HepG2 (cell line): ENCODE data around the gene PSKH1. TPM values are rescaled to one million over a fixed set of nuclear protein-coding genes. Genes with fewer than 3 reads are reported as not detected.

ENCODE experiments used
- ATF5 ChIP-seq: sonication (generic); formaldehyde crosslinking; IDR thresholded peaks from 2 replicates; pipeline ENCODE4 v1.4.0; 2020; ENCODE audit warnings: mild to moderate bottlenecking, low read depth, missing genetic modification reagents
- ETS1 ChIP-seq: sonication (generic); formaldehyde crosslinking; IDR thresholded peaks from 2 replicates; pipeline ENCODE4 v1.4.0; 2020; ENCODE audit warnings: missing genetic modification reagents
- HMGXB3 ChIP-seq: sonication (generic); formaldehyde crosslinking; IDR thresholded peaks from 2 replicates; pipeline ENCODE4 v1.4.0; 2020; ENCODE audit warnings: missing genetic modification reagents, borderline replicate concordance
- HOXD1 ChIP-seq: sonication (generic); formaldehyde crosslinking; IDR thresholded peaks from 2 replicates; pipeline ENCODE4 v1.5.0; 2020; ENCODE audit warnings: missing genetic modification reagents
- IRF2 ChIP-seq: IDR thresholded peaks from 2 replicates; pipeline ENCODE4 v1.6.1; 2018; ENCODE audit warnings: missing genetic modification reagents, missing compliant biosample characterization
- PCBP1 ChIP-seq: fragments of 200-400 bp; formaldehyde crosslinking; IDR thresholded peaks from 2 replicates; pipeline ENCODE4 v1.6.1; 2017; ENCODE audit warnings: mild to moderate bottlenecking, low read depth, low read length, borderline replicate concordance
- POGK ChIP-seq: sonication (generic); formaldehyde crosslinking; conservative IDR thresholded peaks from 2 replicates; pipeline ENCODE4 v1.8.0; 2022; ENCODE audit warnings: mild to moderate bottlenecking, moderate library complexity, missing genetic modification reagents
- POLR2AphosphoS2 ChIP-seq: IDR thresholded peaks from 2 replicates; pipeline ENCODE4 v1.6.1; 2011; ENCODE audit warnings: low read depth, low read length, improper control_type of control experiment
- SMAD1 ChIP-seq: sonication (generic); formaldehyde crosslinking; IDR thresholded peaks from 2 replicates; pipeline ENCODE4 v1.4.0; 2020; ENCODE audit warnings: missing genetic modification reagents, low read depth, mild to moderate bottlenecking, borderline replicate concordance
- TAF15 ChIP-seq: fragments of 200-400 bp; formaldehyde crosslinking; IDR thresholded peaks from one replicate; pipeline ENCODE4 v1.6.1; 2018; ENCODE audit warnings: mild to moderate bottlenecking, low read depth, low read length; ENCODE audit not compliant: poor library complexity, severe bottlenecking
- TIGD3 ChIP-seq: sonication (generic); formaldehyde crosslinking; IDR thresholded peaks from 2 replicates; pipeline ENCODE4 v1.5.1; 2020; ENCODE audit warnings: mild to moderate bottlenecking, missing genetic modification reagents, borderline replicate concordance
- TOE1 ChIP-seq: sonication (generic); formaldehyde crosslinking; IDR thresholded peaks from 2 replicates; pipeline ENCODE4 v1.4.0; 2020; ENCODE audit warnings: mild to moderate bottlenecking, missing genetic modification reagents
- TRAFD1 ChIP-seq: sonication (generic); formaldehyde crosslinking; IDR thresholded peaks from 2 replicates; pipeline ENCODE4 v1.5.1; 2020; ENCODE audit warnings: missing genetic modification reagents, mild to moderate bottlenecking, borderline replicate concordance
- ZBTB1 ChIP-seq: sonication (generic); formaldehyde crosslinking; IDR thresholded peaks from 2 replicates; pipeline ENCODE4 v1.4.0; 2020; ENCODE audit warnings: missing genetic modification reagents, borderline replicate concordance
- ZNF205 ChIP-seq: IDR thresholded peaks from 2 replicates; pipeline ENCODE4 v1.6.1; 2018; ENCODE audit warnings: missing biosample characterization, missing genetic modification reagents
- ZNF430 ChIP-seq: sonication (generic); formaldehyde crosslinking; IDR thresholded peaks from 2 replicates; pipeline ENCODE4 v1.9.0; 2021; ENCODE audit warnings: mild to moderate bottlenecking, missing genetic modification reagents
- ZNF510 ChIP-seq: sonication (generic); formaldehyde crosslinking; IDR thresholded peaks from 2 replicates; pipeline ENCODE4 v1.4.0; 2020; ENCODE audit warnings: low read depth, mild to moderate bottlenecking, missing genetic modification reagents
- ZNF567 ChIP-seq: sonication (generic); formaldehyde crosslinking; IDR thresholded peaks from 2 replicates; pipeline ENCODE4 v1.8.1; 2023; ENCODE audit warnings: mild to moderate bottlenecking, missing genetic modification reagents, borderline replicate concordance
- ZNF629 ChIP-seq: sonication (generic); formaldehyde crosslinking; conservative IDR thresholded peaks from 2 replicates; pipeline ENCODE4 v1.5.0; 2020; ENCODE audit warnings: missing genetic modification reagents
- polyA plus RNA-seq, 8 experiments: library from polyadenylated mRNA; depleted of rRNA in 3 of 8; stranded (reverse) in 7 of 8; unstranded in 1 of 8; fragments of >200 nt; fragmentation: Illumina TruSeq in 4 of 8; extraction: Trizol in 4 of 8; gene quantifications; 2 replicates each; pipeline versions ENCODE4 v1.2.1 to v1.2.3, GENCODE V29; 2011 to 2016; ENCODE audit warnings: low read depth in 4 of 8, missing spikeins in 1 of 8, mixed read lengths in 1 of 8; ENCODE audit not compliant: insufficient read depth in 1 of 8
- total RNA-seq, 5 experiments: library from RNA; depleted of rRNA; stranded (reverse); fragments of >200 nt; fragmentation: Illumina TruSeq; extraction: Trizol; gene quantifications; 2 replicates each; pipeline ENCODE4 v1.2.3, GENCODE V29; 2016; ENCODE audit warnings: low read depth in 1 of 5

PSKH1 gene
- total and polyA plus RNA-seq, 2 of the 13 experiments (the other 11 are each of a cell fraction or from before 2014, with no cell fraction given) = 8.4 to 19.1 TPM

DNA sequence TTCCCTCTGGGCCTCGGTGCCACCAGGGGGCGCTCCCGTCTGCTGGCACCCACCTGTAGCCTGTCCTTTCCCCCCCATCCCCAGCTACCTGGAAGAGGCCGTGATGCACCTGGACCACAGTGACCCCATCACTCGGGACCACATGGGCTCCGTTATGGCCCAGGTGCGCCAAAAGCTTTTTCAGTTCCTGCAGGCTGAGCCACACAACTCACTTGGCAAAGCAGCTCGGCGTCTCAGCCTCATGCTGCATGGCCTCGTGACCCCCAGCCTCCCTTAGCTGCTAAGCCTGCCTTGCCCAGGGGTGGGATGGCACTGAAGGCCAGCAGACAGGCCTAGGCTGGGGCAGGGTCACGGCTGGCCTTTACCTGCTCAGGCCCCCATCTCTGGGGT lies 9.2 kb upstream of the PSKH1 start (continued):
- TF ChIP-seq TIGD3 (no peak), HMGXB3 (no peak), TOE1 (CRISPR knock-in tag) (no peak), IRF2 (CRISPR knock-in tag) (no peak), POGK (CRISPR knock-in tag) (no peak), ZNF629 (CRISPR knock-in tag) (no peak), SMAD1 (CRISPR knock-in tag) (no peak), ZNF430 (CRISPR knock-in tag) (no peak), ZNF205 (CRISPR knock-in tag) (no peak), ZNF510 (no peak), PCBP1 (0 out of 2 replicates have a peak, but pooled peaks have one; percentile 29), ZNF567 (CRISPR knock-in tag) (0 out of 2 replicates have a peak, but pooled peaks have one; percentile 18), HOXD1 (CRISPR knock-in tag) (no peak), TRAFD1 (CRISPR knock-in tag) (0 out of 2 replicates have a peak, but pooled peaks have one; percentile 32), TAF15 (no peak), ETS1 (CRISPR knock-in tag) (no peak), ZBTB1 (CRISPR knock-in tag) (no peak), POLR2AphosphoS2 (no peak), ATF5 (CRISPR knock-in tag) (no peak)
